HEK293 (cell line): ENCODE results near the gene GPR137C.

Experiments
- CTCF ChIA-PET: fragments of 350-600 bp; formaldehyde crosslinking; extraction: SDS; loops from one replicate; lab custom pipeline; 2021; ENCODE audit warnings: antibody characterized with exemption; lab: Yijun Ruan, JAX
- POLR2A ChIA-PET: fragments of 300-600 bp; formaldehyde crosslinking; extraction: SDS; loops from one replicate; lab custom pipeline; 2020; ENCODE audit warnings: antibody characterized with exemption, inconsistent platforms; lab: Yijun Ruan, JAX
- H3K27ac ChIP-seq: fragments of 200-500 bp; sonication (Bioruptor generic); 2 replicates; pipeline ENCODE4 v1.5.1; 2014; ENCODE audit warnings: low read depth, low read length, control low read depth, inconsistent platforms; ENCODE audit errors: extremely low read depth
- H3K36me3 ChIP-seq, 2 experiments: fragments of 200-500 bp in 1 of 2; sonication (Bioruptor generic) in 1 of 2; 1 replicate in 1 of 2; 2 replicates in 1 of 2; pipeline ENCODE4 v1.5.1; 2014 to 2017; ENCODE audit warnings: inconsistent platforms in 2 of 2, low read length in 2 of 2; ENCODE audit not compliant: control insufficient read depth in 2 of 2, insufficient read depth in 1 of 2
- H3K4me1 ChIP-seq: fragments of 200-500 bp; sonication (Bioruptor generic); 2 replicates; pipeline ENCODE4 v1.5.1; 2014; ENCODE audit warnings: mild to moderate bottlenecking, low read length, inconsistent platforms; ENCODE audit not compliant: control insufficient read depth, insufficient read depth
- H3K4me3 ChIP-seq: 2 replicates; pipeline ENCODE4 v1.5.1; 2011; ENCODE audit warnings: low read depth, mild to moderate bottlenecking, control low read depth, low read length, moderate library complexity
- H3K9me3 ChIP-seq: fragments of 200-500 bp; sonication (Bioruptor generic); 2 replicates; pipeline ENCODE4 v1.5.1; 2014; ENCODE audit warnings: low read depth, low read length, inconsistent platforms; ENCODE audit not compliant: control insufficient read depth, insufficient read depth
- AEBP2 ChIP-seq: fragments of 450-650 bp; formaldehyde crosslinking; IDR thresholded peaks from 2 replicates; pipeline ENCODE4 v1.5.1; 2016; ENCODE audit warnings: missing biosample characterization, missing genetic modification characterization, borderline replicate concordance
- BCL11A ChIP-seq: fragments of 450-650 bp; formaldehyde crosslinking; IDR thresholded peaks from 2 replicates; pipeline ENCODE4 v1.5.1; 2016; ENCODE audit warnings: low read depth, missing biosample characterization, missing genetic modification characterization
- ELK4 ChIP-seq: IDR thresholded peaks from 2 replicates; pipeline ENCODE4 v1.6.1; 2011; ENCODE audit warnings: mild to moderate bottlenecking, low read depth, low read length, borderline replicate concordance
- HOXA7 ChIP-seq: sonication (generic); formaldehyde crosslinking; IDR thresholded peaks from 2 replicates; pipeline ENCODE4 v1.8.1; 2022; ENCODE audit warnings: missing genetic modification reagents, borderline replicate concordance
- KLF16 ChIP-seq: fragments of 450-650 bp; formaldehyde crosslinking; IDR thresholded peaks from 2 replicates; pipeline ENCODE4 v1.5.1; 2017; ENCODE audit warnings: missing biosample characterization, missing genetic modification characterization
- MYNN ChIP-seq: fragments of 450-650 bp; formaldehyde crosslinking; IDR thresholded peaks from 2 replicates; pipeline ENCODE4 v1.5.1; 2016; ENCODE audit warnings: missing biosample characterization, missing genetic modification characterization, borderline replicate concordance
- SALL2 ChIP-seq: fragments of 450-650 bp; formaldehyde crosslinking; IDR thresholded peaks from 2 replicates; pipeline ENCODE4 v1.5.0; 2017; ENCODE audit warnings: missing biosample characterization, mild to moderate bottlenecking, missing genetic modification characterization, borderline replicate concordance
- TCF7L2 ChIP-seq: IDR thresholded peaks from 2 replicates; pipeline ENCODE4 v1.6.1; 2011; ENCODE audit warnings: low read depth, mild to moderate bottlenecking, inconsistent platforms, low read length, moderate library complexity, borderline replicate concordance
- ZBTB49 ChIP-seq: fragments of 450-650 bp; formaldehyde crosslinking; IDR thresholded peaks from 2 replicates; pipeline ENCODE4 v1.5.1; 2016; ENCODE audit warnings: missing biosample characterization, missing genetic modification characterization, low read depth
- ZFHX2 ChIP-seq: fragments of 450-650 bp; formaldehyde crosslinking; conservative IDR thresholded peaks from 2 replicates; pipeline ENCODE4 v1.5.1; 2016; ENCODE audit warnings: missing biosample characterization, missing genetic modification characterization
- ZNF133 ChIP-seq: fragments of 450-650 bp; formaldehyde crosslinking; IDR thresholded peaks from 2 replicates; pipeline ENCODE4 v1.5.1; 2016; ENCODE audit warnings: missing biosample characterization, missing genetic modification characterization
- ZNF211 ChIP-seq: fragments of 450-650 bp; formaldehyde crosslinking; IDR thresholded peaks from 2 replicates; pipeline ENCODE4 v1.5.1; 2016; ENCODE audit warnings: low read depth, missing biosample characterization, missing genetic modification characterization
- ZNF221 ChIP-seq: fragments of 450-650 bp; formaldehyde crosslinking; IDR thresholded peaks from 2 replicates; pipeline ENCODE4 v1.5.1; 2017; ENCODE audit warnings: missing biosample characterization, missing genetic modification characterization, borderline replicate concordance
- ZNF266 ChIP-seq: fragments of 450-650 bp; formaldehyde crosslinking; IDR thresholded peaks from 2 replicates; pipeline ENCODE4 v1.5.1; 2016; ENCODE audit warnings: missing biosample characterization, missing genetic modification characterization, low read depth
- ZNF280C ChIP-seq: fragments of 450-650 bp; formaldehyde crosslinking; IDR thresholded peaks from 2 replicates; pipeline ENCODE4 v1.5.1; 2016; ENCODE audit warnings: missing biosample characterization, missing genetic modification characterization
- ZNF341 ChIP-seq: fragments of 450-650 bp; formaldehyde crosslinking; IDR thresholded peaks from 2 replicates; pipeline ENCODE4; 2016; ENCODE audit warnings: low read depth, missing biosample characterization, missing genetic modification characterization
- ZNF404 ChIP-seq: fragments of 450-650 bp; formaldehyde crosslinking; IDR thresholded peaks from 2 replicates; pipeline ENCODE4 v1.5.1; 2017; ENCODE audit warnings: missing biosample characterization, missing genetic modification characterization
- ZNF48 ChIP-seq: fragments of 450-650 bp; formaldehyde crosslinking; IDR thresholded peaks from 2 replicates; pipeline ENCODE4 v1.5.1; 2016; ENCODE audit warnings: missing biosample characterization, missing genetic modification characterization
- ZNF501 ChIP-seq: fragments of 450-650 bp; formaldehyde crosslinking; IDR thresholded peaks from 2 replicates; pipeline ENCODE4 v1.5.1; 2016; ENCODE audit warnings: missing biosample characterization, missing genetic modification characterization
- ZNF555 ChIP-seq: fragments of 450-650 bp; formaldehyde crosslinking; conservative IDR thresholded peaks from 2 replicates; pipeline ENCODE4 v1.5.1; 2017; ENCODE audit warnings: missing biosample characterization, mild to moderate bottlenecking, missing genetic modification characterization, inconsistent platforms
- ZNF558 ChIP-seq: fragments of 450-650 bp; formaldehyde crosslinking; IDR thresholded peaks from 2 replicates; pipeline ENCODE4 v1.5.1; 2016; ENCODE audit warnings: missing biosample characterization, missing genetic modification characterization
- ZNF791 ChIP-seq: fragments of 450-650 bp; formaldehyde crosslinking; IDR thresholded peaks from 2 replicates; pipeline ENCODE4 v1.5.1; 2016; ENCODE audit warnings: missing biosample characterization, missing genetic modification characterization
- ZNF830 ChIP-seq: fragments of 450-650 bp; IDR thresholded peaks from 2 replicates; pipeline ENCODE4 v1.5.0; 2018; ENCODE audit warnings: missing biosample characterization, missing genetic modification characterization, low read depth, mild to moderate bottlenecking, moderate library complexity
- ZSCAN5A ChIP-seq: fragments of 450-650 bp; formaldehyde crosslinking; IDR thresholded peaks from 2 replicates; pipeline ENCODE4 v1.5.1; 2016; ENCODE audit warnings: missing biosample characterization, missing genetic modification characterization

The GPR137C gene

GRCh38 chr14:52596861-52597260 lies 44.2 kb downstream of the GPR137C start:
- POLR2A ChIA-PET: no interaction called here
- H3K9me3 ChIP-seq: no peaks in the 10 kb centered on the region

GRCh38 chr14:52598568-52598967 lies 45.9 kb downstream of the GPR137C start:
- Histone ChIP-seq H3K4me3 (no peak overlapping the region), H3K36me3 (no peaks in the 10 kb centered on the region), H3K4me1 (no peaks in the 10 kb centered on the region), H3K27ac (no peak overlapping the region), H3K9me3 (no peaks in the 10 kb centered on the region)
- ChIA-PET POLR2A (no interaction called here), CTCF (no interaction called here)
- TF ChIP-seq ZNF266: no peak
- TF ChIP-seq ZNF404 (tag by site-specific recombination): no peak
- TF ChIP-seq MYNN (tag by site-specific recombination): no peak
- no peak for TF ChIP-seq ZNF558 (tag by site-specific recombination)
- no peak for TF ChIP-seq ELK4
- TF ChIP-seq ZBTB49: no peak
- no peak for TF ChIP-seq ZNF133 (tag by site-specific recombination)
- TF ChIP-seq ZNF830 (tag by site-specific recombination): no peak
- no peak for TF ChIP-seq BCL11A (tag by site-specific recombination)
- TF ChIP-seq ZNF341: no peak
- TF ChIP-seq ZNF555 (tag by site-specific recombination): no peak
- no peak for TF ChIP-seq ZFHX2 (tag by site-specific recombination)
- TF ChIP-seq ZNF211 (tag by site-specific recombination): no peak
- TF ChIP-seq AEBP2 (tag by site-specific recombination): no peak

More at GRCh38 chr14:52596861-52597260, 44.2 kb downstream of the GPR137C start:
- H3K27ac ChIP-seq: no peak overlapping the region
- no peak overlapping the region for H3K4me3 ChIP-seq
- H3K36me3 ChIP-seq: no peaks in the 10 kb centered on the region
- CTCF ChIA-PET: no interaction called here
- TF ChIP-seq TCF7L2 (no peak), ZNF280C (no peak), ZNF48 (tag by site-specific recombination) (no peak), KLF16 (no peak), ZNF791 (tag by site-specific recombination) (no peak), SALL2 (no peak), HOXA7 (no peak), ZNF221 (no peak), ZNF501 (tag by site-specific recombination) (no peak), ZSCAN5A (tag by site-specific recombination) (no peak)
- H3K4me1 ChIP-seq: no peaks in the 10 kb centered on the region
